ENCODE data around the gene SEC23A.
"Not testable (repeated sequence)": the region's sequence is repeated elsewhere in the genome, so short reads cannot be mapped to it uniquely, and the experiment has no call there.

Gene SEC23A

DNA sequence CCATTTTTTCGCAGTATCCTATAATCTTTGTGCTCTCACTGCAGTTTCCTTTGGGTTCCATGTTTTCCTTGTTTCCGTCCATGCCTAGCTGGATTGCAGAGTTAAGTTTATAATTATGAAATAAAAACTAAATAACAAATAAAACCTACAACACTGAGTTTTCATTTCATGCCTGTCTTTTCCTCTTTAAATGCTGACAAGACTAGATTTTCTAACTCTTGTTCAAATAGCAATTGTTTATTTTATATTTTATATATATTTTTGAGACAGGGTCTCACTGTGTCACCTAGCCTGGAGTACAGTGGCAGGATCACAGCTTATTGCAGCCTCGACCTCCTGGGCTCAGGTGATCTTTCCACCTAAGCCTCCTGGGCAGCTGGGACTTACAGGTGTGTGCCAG lies 5.8 kb upstream of the SEC23A start:
- Histone ChIP-seq H3K79me2 (ENCODE audit: insufficient read depth, low read length) (peaks cover 2% of the 10 kb centered on the region; the same call in 1 of the 2 replicates), H3K4me1 (ENCODE audit: insufficient read depth, low read length, poor library complexity, severe bottlenecking) (peaks cover 9% of the 10 kb centered on the region), H3K9me2 (replicated peaks; ENCODE audit: low read depth, low read length) (no peaks in the 10 kb centered on the region), H3F3A (ENCODE audit: low read depth) (no peaks in the 10 kb centered on the region), H3K9ac (ENCODE audit: low read depth, low read length, poor library complexity, severe bottlenecking) (no peak overlapping the region), H3K36me3 (ENCODE audit: insufficient read depth, low read length) (no peaks in the 10 kb centered on the region), H3K27me3 (ENCODE audit: insufficient read depth, low read length, poor library complexity, severe bottlenecking) (peaks cover 7% of the 10 kb centered on the region), H3K9me3 (ENCODE audit: insufficient read depth, low read depth, low read length) (no peaks in the 10 kb centered on the region), H4K20me1 (ENCODE audit: insufficient read depth, low read length, poor library complexity, severe bottlenecking) (no peaks in the 10 kb centered on the region), H3K4me3 (ENCODE audit: low read length, poor library complexity, severe bottlenecking) (no peak overlapping the region), H2AFZ (ENCODE audit: low read length) (no peak overlapping the region), H3K4me2 (ENCODE audit: low read depth, low read length, poor library complexity, severe bottlenecking) (no peak overlapping the region)
- TF ChIP-seq EZH2phosphoT487 (IDR thresholded peaks at IDR 0.05; ENCODE audit: borderline replicate concordance): no peak

DNA sequence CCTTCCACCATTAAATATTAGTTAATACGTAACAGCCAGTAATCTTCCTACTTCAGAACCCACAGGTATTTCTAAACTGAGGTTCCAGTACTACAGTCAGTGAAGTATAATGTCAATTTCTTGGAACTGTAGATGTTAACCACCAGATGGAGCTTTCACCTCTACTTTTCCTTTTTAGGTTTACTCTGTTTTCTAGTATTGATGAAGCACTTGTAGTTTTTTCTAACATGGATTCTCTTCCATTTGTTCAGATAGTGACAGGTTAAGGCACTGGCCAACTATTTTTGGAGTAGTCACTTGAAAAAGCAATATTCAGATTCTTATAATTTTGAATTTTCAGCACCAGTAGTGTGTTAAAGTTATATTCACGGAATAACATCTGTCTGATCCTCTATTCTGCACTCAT lies 4.6 kb upstream of the SEC23A start:
- H3F3A ChIP-seq (ENCODE audit: low read depth): no peaks in the 10 kb centered on the region
- H3K79me2 ChIP-seq (ENCODE audit: insufficient read depth, low read length): peaks cover 13% of the 10 kb centered on the region
- H3K9me2 ChIP-seq (replicated peaks; ENCODE audit: low read depth, low read length): no peaks in the 10 kb centered on the region
- H3K9me3 ChIP-seq (ENCODE audit: insufficient read depth, low read depth, low read length): no peaks in the 10 kb centered on the region
- H2AFZ ChIP-seq (ENCODE audit: low read length): no peak overlapping the region
- TF ChIP-seq, protein P1, sequence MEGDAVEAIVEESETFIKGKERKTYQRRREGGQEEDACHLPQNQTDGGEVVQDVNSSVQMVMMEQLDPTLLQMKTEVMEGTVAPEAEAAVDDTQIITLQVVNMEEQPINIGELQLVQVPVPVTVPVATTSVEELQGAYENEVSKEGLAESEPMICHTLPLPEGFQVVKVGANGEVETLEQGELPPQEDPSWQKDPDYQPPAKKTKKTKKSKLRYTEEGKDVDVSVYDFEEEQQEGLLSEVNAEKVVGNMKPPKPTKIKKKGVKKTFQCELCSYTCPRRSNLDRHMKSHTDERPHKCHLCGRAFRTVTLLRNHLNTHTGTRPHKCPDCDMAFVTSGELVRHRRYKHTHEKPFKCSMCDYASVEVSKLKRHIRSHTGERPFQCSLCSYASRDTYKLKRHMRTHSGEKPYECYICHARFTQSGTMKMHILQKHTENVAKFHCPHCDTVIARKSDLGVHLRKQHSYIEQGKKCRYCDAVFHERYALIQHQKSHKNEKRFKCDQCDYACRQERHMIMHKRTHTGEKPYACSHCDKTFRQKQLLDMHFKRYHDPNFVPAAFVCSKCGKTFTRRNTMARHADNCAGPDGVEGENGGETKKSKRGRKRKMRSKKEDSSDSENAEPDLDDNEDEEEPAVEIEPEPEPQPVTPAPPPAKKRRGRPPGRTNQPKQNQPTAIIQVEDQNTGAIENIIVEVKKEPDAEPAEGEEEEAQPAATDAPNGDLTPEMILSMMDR (conservative IDR thresholded peaks at IDR 0.05; ENCODE audit: low read length): peak; percentile 64
- no peak for TF ChIP-seq EZH2phosphoT487 (IDR thresholded peaks at IDR 0.05; ENCODE audit: borderline replicate concordance)
- no peaks in the 10 kb centered on the region for H4K20me1 ChIP-seq (ENCODE audit: insufficient read depth, low read length, poor library complexity, severe bottlenecking)
- H3K4me1 ChIP-seq (ENCODE audit: insufficient read depth, low read length, poor library complexity, severe bottlenecking): peaks cover 5% of the 10 kb centered on the region
- no peaks in the 10 kb centered on the region for H3K36me3 ChIP-seq (ENCODE audit: insufficient read depth, low read length)
- H3K27me3 ChIP-seq (ENCODE audit: insufficient read depth, low read length, poor library complexity, severe bottlenecking): peaks cover 7% of the 10 kb centered on the region
- H3K4me2 ChIP-seq (ENCODE audit: low read depth, low read length, poor library complexity, severe bottlenecking): no peak overlapping the region
- H3K4me3 ChIP-seq (ENCODE audit: low read length, poor library complexity, severe bottlenecking): no peak overlapping the region
- H3K9ac ChIP-seq (ENCODE audit: low read depth, low read length, poor library complexity, severe bottlenecking): no peak overlapping the region

DNA sequence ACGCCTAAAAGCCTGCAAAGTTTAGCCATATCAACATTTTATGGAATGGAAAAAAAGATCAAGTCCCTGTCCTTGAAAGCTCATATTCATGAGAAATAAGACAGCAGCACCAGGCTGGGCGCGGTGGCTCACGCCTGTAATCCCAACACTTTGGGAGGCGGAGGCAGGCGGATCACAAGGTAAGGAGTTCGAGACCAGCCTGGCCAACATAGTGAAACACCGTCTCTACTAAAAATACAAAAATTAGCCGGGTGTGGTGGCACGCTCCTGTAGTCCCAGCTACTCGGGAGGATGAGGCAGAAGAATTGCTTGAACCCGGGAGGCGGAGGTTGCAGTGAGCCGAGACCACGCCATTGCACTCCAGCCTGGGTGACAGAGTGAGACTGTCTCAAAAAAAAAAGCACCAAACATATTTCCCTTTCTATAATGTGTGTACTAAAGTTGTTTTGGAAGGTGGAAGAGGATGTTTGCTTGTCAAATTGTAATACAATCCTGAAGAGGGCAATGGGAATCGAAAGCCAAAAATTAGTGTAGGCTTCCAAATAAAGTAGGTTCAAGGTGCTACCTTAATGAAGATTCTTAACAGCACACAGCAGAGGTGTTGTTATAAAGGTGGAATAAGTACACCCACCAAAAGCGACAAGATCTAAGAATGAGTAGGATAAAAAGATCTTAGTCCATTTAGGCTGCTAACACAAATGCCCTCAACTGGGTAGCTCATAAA lies 1.2 kb upstream of the SEC23A start:
- H2AFZ ChIP-seq (ENCODE audit: low read length); H3K9me3 ChIP-seq (ENCODE audit: insufficient read depth, low read depth, low read length); H3F3A ChIP-seq (ENCODE audit: low read depth); H3K27me3 ChIP-seq (ENCODE audit: insufficient read depth, low read length, poor library complexity, severe bottlenecking); H4K20me1 ChIP-seq (ENCODE audit: insufficient read depth, low read length, poor library complexity, severe bottlenecking); H3K36me3 ChIP-seq (ENCODE audit: insufficient read depth, low read length); H3K9me2 ChIP-seq (replicated peaks; ENCODE audit: low read depth, low read length): not testable (repeated sequence)
- Histone ChIP-seq H3K79me2 (ENCODE audit: insufficient read depth, low read length) (peaks cover 29% of the 10 kb centered on the region), H3K4me2 (ENCODE audit: low read depth, low read length, poor library complexity, severe bottlenecking) (peak overlapping the region; percentile 97), H3K4me1 (ENCODE audit: insufficient read depth, low read length, poor library complexity, severe bottlenecking) (peaks cover 24% of the 10 kb centered on the region), H3K4me3 (ENCODE audit: low read length, poor library complexity, severe bottlenecking) (peak overlapping the region; percentile 94), H3K9ac (ENCODE audit: low read depth, low read length, poor library complexity, severe bottlenecking) (peak overlapping the region; percentile 94)

DNA sequence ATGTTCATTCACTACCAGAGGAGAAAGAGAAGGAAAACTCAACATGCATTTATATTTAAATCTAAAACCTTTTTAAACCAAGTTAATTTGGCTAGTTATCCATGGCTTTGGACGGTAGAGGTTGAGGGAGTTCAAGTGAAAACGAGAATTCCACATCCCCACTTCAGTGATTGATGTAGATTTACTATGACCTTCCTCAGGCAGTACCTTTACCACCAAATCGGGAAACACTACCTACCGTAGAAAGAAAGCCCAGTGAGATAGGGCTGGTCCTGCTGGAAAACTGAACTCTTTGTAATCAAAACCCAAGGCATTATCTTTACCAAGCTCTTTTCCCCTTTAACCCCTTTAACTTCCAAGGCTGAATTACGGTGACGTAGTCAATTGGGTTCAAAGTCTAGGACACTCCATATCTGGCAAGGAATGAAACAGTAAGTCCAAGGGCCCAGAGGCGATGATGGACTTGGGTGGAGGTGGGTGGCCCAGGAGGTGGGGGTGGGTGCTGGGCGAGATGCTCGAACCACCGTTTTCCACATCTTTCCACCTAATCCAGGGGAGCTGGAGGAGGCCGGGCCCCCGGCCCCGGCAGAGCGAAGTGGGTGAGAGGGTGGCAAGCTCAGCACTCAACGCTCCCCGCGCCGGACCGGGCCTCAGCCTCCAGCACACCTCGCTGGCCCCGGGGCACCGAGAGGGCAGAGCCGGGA lies 618 bp downstream of the SEC23A start:
- Histone ChIP-seq H3K27me3 (ENCODE audit: insufficient read depth, low read length, poor library complexity, severe bottlenecking) (no peaks in the 10 kb centered on the region), H3K9ac (ENCODE audit: low read depth, low read length, poor library complexity, severe bottlenecking) (peak overlapping the region; percentile 94), H3K4me3 (ENCODE audit: low read length, poor library complexity, severe bottlenecking) (peak overlapping the region; percentile 94), H3K36me3 (ENCODE audit: insufficient read depth, low read length) (no peaks in the 10 kb centered on the region), H3F3A (ENCODE audit: low read depth) (no peaks in the 10 kb centered on the region), H3K9me3 (ENCODE audit: insufficient read depth, low read depth, low read length) (no peaks in the 10 kb centered on the region), H3K9me2 (replicated peaks; ENCODE audit: low read depth, low read length) (no peaks in the 10 kb centered on the region), H3K4me2 (ENCODE audit: low read depth, low read length, poor library complexity, severe bottlenecking) (peak overlapping the region; percentile 93), H4K20me1 (ENCODE audit: insufficient read depth, low read length, poor library complexity, severe bottlenecking) (peaks cover 3% of the 10 kb centered on the region), H2AFZ (ENCODE audit: low read length) (peak overlapping the region; percentile 94), H3K4me1 (ENCODE audit: insufficient read depth, low read length, poor library complexity, severe bottlenecking) (peaks cover 31% of the 10 kb centered on the region), H3K79me2 (ENCODE audit: insufficient read depth, low read length) (peaks cover 31% of the 10 kb centered on the region)
- no peak for TF ChIP-seq EZH2phosphoT487 (IDR thresholded peaks at IDR 0.05; ENCODE audit: borderline replicate concordance)
- TF ChIP-seq, protein P1 (conservative IDR thresholded peaks at IDR 0.05; ENCODE audit: low read length): no peak
